ENCODE measurements around the gene PTBP2. TPM values are rescaled to one million over a fixed set of nuclear protein-coding genes. Genes with fewer than 3 reads are reported as not detected.

The PTBP2 gene
- polyA plus RNA-seq, 1 experiment = 5.7 TPM

DNA sequence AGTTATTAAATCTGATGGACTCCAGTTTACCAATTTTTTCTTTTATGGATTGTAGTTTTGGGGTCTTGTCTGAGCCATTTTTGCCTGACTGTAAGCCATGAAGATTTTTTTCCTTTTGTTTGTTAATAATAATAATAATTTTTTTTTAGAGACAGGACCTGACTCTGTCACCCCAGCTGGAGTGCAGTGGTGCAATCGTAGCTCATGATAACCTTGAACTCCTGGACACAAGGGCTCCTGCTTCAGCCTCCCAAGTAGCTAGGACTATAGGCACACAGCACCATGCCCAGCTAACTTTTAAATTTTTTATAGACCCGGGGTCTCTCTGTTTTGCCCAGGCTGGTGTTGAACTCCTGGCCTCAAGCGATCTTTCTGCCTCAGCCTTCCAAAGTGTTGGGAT lies 6.3 kb downstream of the PTBP2 start:
- DNase-seq (ENCODE audit: low read depth) = no peak
- TF ChIP-seq, protein P1, sequence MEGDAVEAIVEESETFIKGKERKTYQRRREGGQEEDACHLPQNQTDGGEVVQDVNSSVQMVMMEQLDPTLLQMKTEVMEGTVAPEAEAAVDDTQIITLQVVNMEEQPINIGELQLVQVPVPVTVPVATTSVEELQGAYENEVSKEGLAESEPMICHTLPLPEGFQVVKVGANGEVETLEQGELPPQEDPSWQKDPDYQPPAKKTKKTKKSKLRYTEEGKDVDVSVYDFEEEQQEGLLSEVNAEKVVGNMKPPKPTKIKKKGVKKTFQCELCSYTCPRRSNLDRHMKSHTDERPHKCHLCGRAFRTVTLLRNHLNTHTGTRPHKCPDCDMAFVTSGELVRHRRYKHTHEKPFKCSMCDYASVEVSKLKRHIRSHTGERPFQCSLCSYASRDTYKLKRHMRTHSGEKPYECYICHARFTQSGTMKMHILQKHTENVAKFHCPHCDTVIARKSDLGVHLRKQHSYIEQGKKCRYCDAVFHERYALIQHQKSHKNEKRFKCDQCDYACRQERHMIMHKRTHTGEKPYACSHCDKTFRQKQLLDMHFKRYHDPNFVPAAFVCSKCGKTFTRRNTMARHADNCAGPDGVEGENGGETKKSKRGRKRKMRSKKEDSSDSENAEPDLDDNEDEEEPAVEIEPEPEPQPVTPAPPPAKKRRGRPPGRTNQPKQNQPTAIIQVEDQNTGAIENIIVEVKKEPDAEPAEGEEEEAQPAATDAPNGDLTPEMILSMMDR (IDR thresholded peaks at IDR 0.05; ENCODE audit: insufficient read depth, low read depth, low read length) = no peak
- ChIA-PET POLR2A (no interaction called here), CTCF (no interaction called here)
- H3K36me3 ChIP-seq (ENCODE audit: control insufficient read depth, insufficient read depth, low read length) = peaks cover 2% of the 10 kb centered on the region; the same call in 1 of the 2 replicates
- no peaks in the 10 kb centered on the region for H3K27me3 ChIP-seq (ENCODE audit: control insufficient read depth, insufficient read depth, low read length)
- no peak overlapping the region for H3K4me3 ChIP-seq (ENCODE audit: low read depth, low read length)

DNA sequence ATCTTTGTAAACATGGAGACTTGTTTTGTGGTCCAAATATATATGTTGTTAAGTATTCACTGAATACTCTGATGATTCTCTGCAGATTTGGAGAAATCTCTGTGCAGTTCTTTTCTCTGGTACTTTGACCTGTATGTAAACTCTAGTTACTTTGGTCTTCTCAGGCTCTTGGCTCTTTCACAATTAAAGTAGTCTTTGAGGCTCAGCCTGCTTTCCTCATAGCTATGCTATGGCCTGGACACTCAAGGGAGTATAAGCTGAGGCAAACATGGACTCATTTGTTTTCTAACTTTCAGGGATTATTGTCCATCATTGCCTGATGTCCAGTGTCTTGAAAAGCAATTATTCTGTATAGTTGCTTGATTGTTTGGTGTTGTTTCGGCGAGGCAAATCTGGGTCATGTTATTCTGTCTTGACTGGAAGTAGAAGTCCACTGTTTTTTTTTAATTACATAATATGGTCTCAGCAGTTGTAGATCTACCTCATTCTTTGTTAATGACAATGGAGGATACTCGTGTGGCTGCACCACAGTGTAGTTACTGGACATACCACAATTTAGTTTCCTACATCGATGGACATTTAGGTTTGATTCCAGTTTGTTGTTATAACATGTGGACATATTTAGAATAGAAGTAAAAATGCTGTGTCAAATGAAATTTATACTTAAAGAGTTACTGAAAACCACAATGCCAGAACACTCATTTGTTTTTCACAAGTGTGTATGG lies 9.2 kb downstream of the PTBP2 start:
- ChIA-PET CTCF (no interaction called here), POLR2A (interaction anchor here (0.6 kb wide), 1 partner anchor 192 kb away, joined by 3 read pairs; no protein-coding TSS in a partner anchor)
- Histone ChIP-seq H3K36me3 (ENCODE audit: control insufficient read depth, insufficient read depth, low read length) (0 out of 2 replicates have a peak, but pooled peaks cover 1% of the 10 kb centered on the region), H3K4me3 (ENCODE audit: low read depth, low read length) (no peak overlapping the region), H3K27me3 (ENCODE audit: control insufficient read depth, insufficient read depth, low read length) (no peaks in the 10 kb centered on the region)
- DNase-seq (ENCODE audit: low read depth) = no peak
- TF ChIP-seq, protein P1 (IDR thresholded peaks at IDR 0.05; ENCODE audit: insufficient read depth, low read depth, low read length) = no peak

DNA sequence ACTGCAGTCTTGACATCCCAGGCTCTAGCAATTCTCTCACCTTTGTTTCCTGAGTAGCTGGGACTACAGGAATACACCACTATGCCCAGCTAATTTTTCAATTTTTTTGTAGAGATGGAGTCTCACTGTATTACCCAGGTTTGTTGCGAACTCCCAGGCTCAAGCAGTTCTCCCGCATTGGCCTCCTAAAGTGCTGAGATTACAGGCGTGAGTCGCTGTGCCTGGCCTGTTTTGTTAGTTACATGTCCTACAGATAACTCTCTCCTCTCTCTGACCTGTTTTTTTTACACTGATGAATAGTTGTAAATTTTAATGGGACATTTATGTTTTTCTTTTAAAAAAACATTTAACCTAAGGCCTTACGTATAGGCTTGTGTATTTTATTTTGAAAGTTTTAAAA lies 19.8 kb downstream of the PTBP2 start:
- H3K36me3 ChIP-seq (ENCODE audit: control insufficient read depth, insufficient read depth, low read length) = peaks cover 2% of the 10 kb centered on the region; the same call in 1 of the 2 replicates
- POLR2A ChIA-PET = no interaction called here
- CTCF ChIA-PET = no interaction called here
- no peak overlapping the region for H3K4me3 ChIP-seq (ENCODE audit: low read depth, low read length)
- TF ChIP-seq, protein P1 (IDR thresholded peaks at IDR 0.05; ENCODE audit: insufficient read depth, low read depth, low read length) = no peak
- no peak for DNase-seq (ENCODE audit: low read depth)
- H3K27me3 ChIP-seq (ENCODE audit: control insufficient read depth, insufficient read depth, low read length) = no peaks in the 10 kb centered on the region

DNA sequence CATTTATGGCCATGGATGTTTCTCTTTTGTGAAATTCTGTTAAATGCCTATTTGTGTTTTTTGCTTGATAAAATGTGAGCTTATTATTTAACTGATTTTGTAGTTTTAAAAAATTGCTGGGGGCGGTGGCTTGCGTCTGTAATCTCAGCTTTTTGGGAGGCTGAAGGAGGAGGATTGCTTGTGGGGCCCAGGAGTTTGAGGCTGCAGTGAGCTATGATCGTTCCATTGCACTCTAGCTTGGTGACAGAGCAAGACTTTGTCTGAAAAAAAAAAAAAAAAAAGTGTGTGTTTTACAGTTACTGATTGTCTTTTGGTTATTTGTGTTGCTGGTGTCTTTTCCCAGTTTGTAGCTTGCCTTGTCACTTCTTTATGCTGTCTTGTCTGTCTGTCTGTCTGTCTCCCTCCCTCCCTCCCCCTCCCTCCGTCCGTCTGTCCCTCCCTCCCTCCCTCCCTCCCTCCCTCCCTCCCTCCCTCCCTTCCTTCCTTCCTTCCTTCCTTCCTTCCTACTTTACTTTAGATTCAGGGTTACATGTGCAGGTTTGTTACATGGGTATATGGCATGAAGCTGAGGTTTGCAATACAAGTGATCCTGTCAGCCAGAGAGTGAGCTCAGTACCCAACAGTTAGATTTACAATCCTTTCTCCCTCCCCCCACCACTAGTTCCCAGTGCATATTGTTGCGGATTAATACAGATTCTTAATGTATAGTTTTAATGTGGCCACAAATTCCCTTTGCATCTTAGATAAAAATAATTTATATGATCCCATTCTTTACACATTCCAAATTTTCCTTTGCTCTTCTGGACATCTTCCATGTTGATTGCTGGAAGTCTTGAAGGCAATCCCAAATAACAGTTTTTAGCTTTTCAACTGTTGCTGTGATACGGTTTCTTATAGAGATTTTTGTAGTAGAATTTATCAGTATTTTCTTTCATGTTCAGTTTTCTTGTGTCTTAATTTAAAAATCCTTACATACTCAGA lies 25.1 kb downstream of the PTBP2 start:
- Histone ChIP-seq H3K27me3 (ENCODE audit: control insufficient read depth, insufficient read depth, low read length) (no peaks in the 10 kb centered on the region), H3K4me3 (ENCODE audit: low read depth, low read length) (no peak overlapping the region), H3K36me3 (ENCODE audit: control insufficient read depth, insufficient read depth, low read length) (no peaks in the 10 kb centered on the region)
- ChIA-PET CTCF (no interaction called here), POLR2A (no interaction called here)
- no peak for DNase-seq (ENCODE audit: low read depth)
- TF ChIP-seq, protein P1 (IDR thresholded peaks at IDR 0.05; ENCODE audit: insufficient read depth, low read depth, low read length) = no peak

DNA sequence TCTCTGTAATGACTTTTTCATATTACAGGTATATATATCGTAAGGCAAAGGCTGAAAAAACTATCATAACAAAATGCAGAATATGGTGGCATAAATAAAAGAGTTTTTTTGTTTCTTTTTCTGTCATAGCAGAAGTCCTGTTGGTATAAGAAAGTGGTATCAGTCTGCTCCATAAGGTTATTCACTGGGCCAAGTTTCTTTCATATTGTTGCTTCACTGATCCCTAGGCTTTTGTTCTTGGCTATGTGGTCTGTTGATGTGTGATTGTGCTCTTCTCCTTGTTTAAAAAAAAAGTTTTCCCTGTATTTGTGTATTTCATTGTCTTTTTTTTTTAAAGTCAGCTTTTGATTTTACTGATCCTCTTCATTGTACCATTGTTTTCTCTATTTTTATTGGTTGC lies 26.0 kb downstream of the PTBP2 start:
- Histone ChIP-seq H3K27me3 (ENCODE audit: control insufficient read depth, insufficient read depth, low read length) (no peaks in the 10 kb centered on the region), H3K36me3 (ENCODE audit: control insufficient read depth, insufficient read depth, low read length) (no peaks in the 10 kb centered on the region), H3K4me3 (ENCODE audit: low read depth, low read length) (no peak overlapping the region)
- ChIA-PET CTCF (no interaction called here), POLR2A (no interaction called here)
- TF ChIP-seq, protein P1 (IDR thresholded peaks at IDR 0.05; ENCODE audit: insufficient read depth, low read depth, low read length) = no peak
- DNase-seq (ENCODE audit: low read depth) = no peak
